PC-3 (cell line): ENCODE data around the gene HOXC5. TPM values are rescaled to one million over a fixed set of nuclear protein-coding genes. Genes with fewer than 3 reads are reported as not detected.

Experiments
- ATAC-seq: fragments of 200-7000 bp; cut with Tn5 transposase; 2 replicates; pipeline ENCODE4 v1.9.1; 2020; ENCODE audit warnings: mild to moderate bottlenecking, moderate library complexity
- BruUV-seq: library from RNA; stranded (reverse); fragments of 400-500 nt; replicated peaks from 2 replicates; lab custom pipeline; 2021; lab: Mats Ljungman, UMichigan
- CTCF ChIA-PET: fragments of 300-600 bp; sonication (Branson Sonifier 250); formaldehyde crosslinking; loops from one replicate; lab custom pipeline; 2022; ENCODE audit warnings: antibody characterized with exemption; lab: Charles Lee
- POLR2A ChIA-PET: fragments of 300-600 bp; sonication (Branson Sonifier 250); formaldehyde crosslinking; loops from one replicate; lab custom pipeline; 2022; ENCODE audit warnings: antibody characterized with exemption; ENCODE audit not compliant: unreplicated experiment; lab: Charles Lee
- DNase-seq: peaks from one replicate; pipeline ENCODE4 v3.0.0-alpha.2; 2015
- H2AFZ ChIP-seq: fragments of 300-600 bp; sonication (generic); 2 replicates; pipeline ENCODE4 v1.6.0; 2016; ENCODE audit warnings: antibody characterized with exemption, low read length
- H3F3A ChIP-seq: fragments of 300-600 bp; sonication (generic); one replicate; pipeline ENCODE4 v1.6.0; 2017; ENCODE audit warnings: antibody characterized with exemption, low read length, control low read depth, mild to moderate bottlenecking; ENCODE audit not compliant: unreplicated experiment
- H3K27ac ChIP-seq: fragments of 300-600 bp; sonication (generic); 2 replicates; pipeline ENCODE4 v1.5.1; 2016; ENCODE audit warnings: mild to moderate bottlenecking, low read length
- H3K27me3 ChIP-seq: fragments of 300-600 bp; sonication (generic); 2 replicates; pipeline ENCODE4 v1.6.1; 2016; ENCODE audit warnings: low read length, mixed read lengths
- H3K36me3 ChIP-seq: fragments of 300-600 bp; sonication (generic); 2 replicates; pipeline ENCODE4 v1.6.1; 2016; ENCODE audit warnings: low read depth, mixed run types, low read length, mixed read lengths
- H3K4me1 ChIP-seq: fragments of 300-600 bp; sonication (generic); 2 replicates; pipeline ENCODE4 v1.5.1; 2016; ENCODE audit warnings: low read length; ENCODE audit not compliant: insufficient read depth
- H3K4me2 ChIP-seq: fragments of 300-600 bp; sonication (generic); 2 replicates; pipeline ENCODE4 v1.6.0; 2016; ENCODE audit warnings: low read length
- H3K4me3 ChIP-seq: fragments of 300-600 bp; sonication (generic); 2 replicates; pipeline ENCODE4 v1.5.1; 2016; ENCODE audit warnings: mild to moderate bottlenecking, low read length, mixed read lengths
- H3K79me2 ChIP-seq: fragments of 300-600 bp; sonication (generic); 2 replicates; pipeline ENCODE4 v1.6.1; 2017; ENCODE audit warnings: low read length, mixed read lengths
- H3K9ac ChIP-seq: fragments of 300-600 bp; sonication (generic); 2 replicates; pipeline ENCODE4 v1.6.0; 2016; ENCODE audit warnings: mild to moderate bottlenecking, low read length
- H3K9me2 ChIP-seq: fragments of 300-600 bp; sonication (generic); replicated peaks from 2 replicates; pipeline ENCODE4 v1.6.1; 2016; ENCODE audit warnings: mixed run types, low read length, mixed read lengths
- H3K9me3 ChIP-seq: fragments of 300-600 bp; sonication (generic); 2 replicates; pipeline ENCODE4 v1.6.1; 2016; ENCODE audit warnings: low read length, mixed read lengths
- H4K20me1 ChIP-seq: fragments of 300-600 bp; sonication (generic); 2 replicates; pipeline ENCODE4 v1.6.1; 2016; ENCODE audit warnings: low read length, mixed read lengths
- CTCF ChIP-seq: fragments of 300-600 bp; sonication (generic); conservative IDR thresholded peaks from 2 replicates; pipeline ENCODE4 v1.5.1; 2017; ENCODE audit warnings: antibody characterized with exemption, low read depth, mild to moderate bottlenecking, low read length
- EZH2 ChIP-seq: fragments of 300-600 bp; sonication (generic); IDR thresholded peaks from one replicate; pipeline ENCODE4 v1.6.1; 2017; ENCODE audit warnings: antibody characterized with exemption, mild to moderate bottlenecking, low read length; ENCODE audit not compliant: unreplicated experiment
- EZH2phosphoT487 ChIP-seq: fragments of 300-600 bp; sonication (generic); IDR thresholded peaks from 2 replicates; pipeline ENCODE4 v1.6.1; 2018; ENCODE audit warnings: mild to moderate bottlenecking, antibody characterized with exemption, low read length, borderline replicate concordance
- intact Hi-C: fragments of 100-400 bp; cut with micrococcal nuclease; formaldehyde crosslinking; loops from 2 replicates; pipeline ENCODE4 v1.9.0; 2023
- total RNA-seq: library from RNA; depleted of rRNA; stranded (reverse); fragments of >200 nt; gene quantifications from 2 replicates; pipeline ENCODE4 v1.2.3, GENCODE V29; 2014

HOXC5 gene
- total RNA-seq, 1 experiment from 2014 or later = 0.26 TPM

- Histone ChIP-seq H3K4me3 (no peak overlapping the region), H3K9ac (no peak overlapping the region), H3K4me2 (no peak overlapping the region), H4K20me1 (no peaks in the 10 kb centered on the region), H2AFZ (no peak overlapping the region), H3K27me3 (no peaks in the 10 kb centered on the region), H3F3A (no peaks in the 10 kb centered on the region), H3K9me3 (no peaks in the 10 kb centered on the region), H3K36me3 (no peaks in the 10 kb centered on the region), H3K27ac (no peak overlapping the region), H3K4me1 (peaks cover 7% of the 10 kb centered on the region; the same call in 1 of the 2 replicates), H3K79me2 (peaks cover 84% of the 10 kb centered on the region), H3K9me2 (no peaks in the 10 kb centered on the region)
- no TSS peak for BruUV-seq
- POLR2A ChIA-PET = no interaction called here
- intact Hi-C loops = no loop called here
- no peak for DNase-seq
- CTCF ChIA-PET = no interaction called here
- peak; percentile 25; the same call in 1 of the 2 replicates for TF ChIP-seq CTCF
- TF ChIP-seq EZH2 = no peak
- no peak for TF ChIP-seq EZH2phosphoT487
- no peak for ATAC-seq
Observed at GRCh38 chr12:54021432-54022013, 11.3 kb upstream of the HOXC5 start.

DNA sequence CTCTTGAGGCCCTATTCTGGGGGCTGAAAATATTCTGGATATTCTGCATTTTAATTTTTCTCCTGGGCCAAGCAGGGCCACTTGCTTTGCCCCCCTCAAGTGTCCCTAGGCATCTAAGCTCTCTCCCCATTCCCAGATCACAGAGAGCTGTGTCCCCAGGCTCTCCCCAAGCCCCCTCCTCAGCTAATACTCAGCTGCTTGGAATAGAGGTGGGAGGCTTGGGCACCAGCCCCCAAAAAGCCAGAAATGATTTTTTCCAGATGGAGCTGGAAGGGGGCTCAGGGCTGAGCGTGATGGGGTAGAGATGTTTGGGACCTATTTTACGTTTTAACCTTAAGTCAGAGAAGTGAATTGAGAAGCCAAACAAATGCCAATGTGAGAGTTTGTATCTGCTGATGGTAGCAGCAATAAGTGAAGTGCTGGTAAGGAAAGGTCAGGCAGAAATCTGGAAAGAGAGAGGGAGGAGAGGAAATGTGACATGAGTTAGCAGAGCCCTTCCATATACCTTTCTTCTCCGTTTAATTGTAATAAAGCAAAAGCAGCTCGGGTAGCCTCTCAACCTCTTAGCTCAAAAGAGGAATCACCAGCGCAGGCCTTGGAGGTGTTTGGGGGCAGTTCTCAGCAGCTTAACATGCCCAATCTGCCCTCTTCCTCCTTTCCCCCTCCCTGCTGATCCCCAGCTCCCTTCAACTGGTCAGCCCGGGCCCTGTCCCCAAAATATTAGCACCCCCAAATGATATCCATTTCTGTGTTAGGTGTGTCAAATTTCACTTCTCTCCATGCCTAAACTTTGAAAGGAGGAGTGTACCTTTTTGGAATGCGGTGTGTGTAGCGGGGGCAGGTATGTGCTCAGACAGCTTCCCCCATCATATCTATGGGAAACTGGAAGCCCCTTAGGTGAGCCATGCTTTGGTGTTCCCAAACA, 9.6 kb upstream of the HOXC5 start:
- no peak for TF ChIP-seq CTCF
- no peak for TF ChIP-seq EZH2
- TF ChIP-seq EZH2phosphoT487 = no peak
- Histone ChIP-seq H3K27ac (no peak overlapping the region), H3K79me2 (peaks cover 80% of the 10 kb centered on the region), H3K4me1 (peaks cover 9% of the 10 kb centered on the region; the same call in 1 of the 2 replicates), H3K36me3 (no peaks in the 10 kb centered on the region), H3F3A (no peaks in the 10 kb centered on the region), H3K4me2 (no peak overlapping the region), H3K27me3 (no peaks in the 10 kb centered on the region), H3K9me2 (no peaks in the 10 kb centered on the region), H2AFZ (no peak overlapping the region), H4K20me1 (no peaks in the 10 kb centered on the region), H3K9ac (no peak overlapping the region), H3K4me3 (no peak overlapping the region), H3K9me3 (no peaks in the 10 kb centered on the region)
- DNase-seq = no peak
- BruUV-seq = no TSS peak
- ChIA-PET POLR2A (no interaction called here), CTCF (no interaction called here)
- intact Hi-C loops = no loop called here
- no peak for ATAC-seq

DNA sequence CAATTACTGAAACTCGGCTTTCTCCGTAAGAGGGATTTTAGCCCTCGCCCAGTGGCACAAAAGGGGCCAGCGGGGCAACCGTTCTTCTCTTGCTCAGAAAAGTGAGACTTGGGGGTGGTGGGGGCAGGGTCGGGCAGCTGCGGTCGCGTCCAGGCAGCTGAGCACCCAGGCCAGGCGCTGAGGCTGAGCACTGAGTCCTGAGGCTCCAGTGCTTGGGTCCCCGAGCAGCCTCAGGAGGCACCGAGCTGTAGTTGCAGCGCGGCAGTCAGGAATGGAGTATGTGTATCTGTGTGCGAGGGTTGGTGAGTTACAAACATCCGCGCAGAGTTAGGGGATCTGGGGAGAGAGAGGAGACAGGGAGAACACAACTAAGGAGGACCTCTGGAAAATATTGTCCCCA, 8.7 kb upstream of the HOXC5 start:
- intact Hi-C loops = no loop called here
- H3F3A ChIP-seq = no peaks in the 10 kb centered on the region
- H3K27me3 ChIP-seq = no peaks in the 10 kb centered on the region
- no peak for TF ChIP-seq CTCF
- no peak for TF ChIP-seq EZH2
- TF ChIP-seq EZH2phosphoT487 = no peak
- no peak for ATAC-seq
- H3K9ac ChIP-seq = no peak overlapping the region
- H3K4me1 ChIP-seq = peaks cover 10% of the 10 kb centered on the region
- H2AFZ ChIP-seq = no peak overlapping the region
- H3K4me3 ChIP-seq = no peak overlapping the region
- H3K9me2 ChIP-seq = no peaks in the 10 kb centered on the region
- no peak overlapping the region for H3K4me2 ChIP-seq
- CTCF ChIA-PET = interaction anchor here (0.5 kb wide), 1 partner anchor 15 kb away, joined by 7 read pairs; the partner anchor contains the start of gene HOXC8
- H3K79me2 ChIP-seq = peaks cover 81% of the 10 kb centered on the region
- no peak for DNase-seq
- no peaks in the 10 kb centered on the region for H4K20me1 ChIP-seq
- POLR2A ChIA-PET = no interaction called here
- H3K9me3 ChIP-seq = no peaks in the 10 kb centered on the region
- no peak overlapping the region for H3K27ac ChIP-seq
- H3K36me3 ChIP-seq = no peaks in the 10 kb centered on the region
- no TSS peak for BruUV-seq
